ENCODE data around the gene TIAM1.

Gene TIAM1

GRCh38 chr21:31190516-31190915, 153.5 kb downstream of the TIAM1 start:
- Histone ChIP-seq H3K27me3 (replicated peaks; ENCODE audit: control insufficient read depth, insufficient read depth, low read length) (no peaks in the 10 kb centered on the region), H3K36me3 (ENCODE audit: control insufficient read depth, insufficient read depth, low read length) (no peaks in the 10 kb centered on the region), H3K4me3 (replicated peaks; ENCODE audit: low read depth, low read length) (no peak overlapping the region)
- no peak for DNase-seq (ENCODE audit: extremely low read depth, insufficient read length)
- TF ChIP-seq CTCF (IDR thresholded peaks at IDR 0.05; ENCODE audit: insufficient read depth, low read length, poor library complexity, severe bottlenecking): no peak

GRCh38 chr21:31187499-31187898, 156.6 kb downstream of the TIAM1 start:
- DNase-seq (ENCODE audit: extremely low read depth, insufficient read length): no peak
- no peak for TF ChIP-seq CTCF (IDR thresholded peaks at IDR 0.05; ENCODE audit: insufficient read depth, low read length, poor library complexity, severe bottlenecking)
- Histone ChIP-seq H3K27me3 (replicated peaks; ENCODE audit: control insufficient read depth, insufficient read depth, low read length) (no peaks in the 10 kb centered on the region), H3K4me3 (replicated peaks; ENCODE audit: low read depth, low read length) (no peak overlapping the region), H3K36me3 (ENCODE audit: control insufficient read depth, insufficient read depth, low read length) (no peaks in the 10 kb centered on the region)

- no peak for DNase-seq (ENCODE audit: extremely low read depth, insufficient read length)
- TF ChIP-seq CTCF (IDR thresholded peaks at IDR 0.05; ENCODE audit: insufficient read depth, low read length, poor library complexity, severe bottlenecking): no peak
- Histone ChIP-seq H3K4me3 (replicated peaks; ENCODE audit: low read depth, low read length) (no peak overlapping the region), H3K27me3 (replicated peaks; ENCODE audit: control insufficient read depth, insufficient read depth, low read length) (no peaks in the 10 kb centered on the region), H3K36me3 (ENCODE audit: control insufficient read depth, insufficient read depth, low read length) (no peaks in the 10 kb centered on the region)
Observed at GRCh38 chr21:31186916-31187315, 157.1 kb downstream of the TIAM1 start.

- no peaks in the 10 kb centered on the region for H3K27me3 ChIP-seq (replicated peaks; ENCODE audit: control insufficient read depth, insufficient read depth, low read length)
- no peak for DNase-seq (ENCODE audit: extremely low read depth, insufficient read length)
- no peak for TF ChIP-seq CTCF (IDR thresholded peaks at IDR 0.05; ENCODE audit: insufficient read depth, low read length, poor library complexity, severe bottlenecking)
- no peak overlapping the region for H3K4me3 ChIP-seq (replicated peaks; ENCODE audit: low read depth, low read length)
- H3K36me3 ChIP-seq (ENCODE audit: control insufficient read depth, insufficient read depth, low read length): no peaks in the 10 kb centered on the region
Observed at GRCh38 chr21:31185663-31186062, 158.4 kb downstream of the TIAM1 start.

- no peak for TF ChIP-seq CTCF (IDR thresholded peaks at IDR 0.05; ENCODE audit: insufficient read depth, low read length, poor library complexity, severe bottlenecking)
- Histone ChIP-seq H3K36me3 (ENCODE audit: control insufficient read depth, insufficient read depth, low read length) (no peaks in the 10 kb centered on the region), H3K4me3 (replicated peaks; ENCODE audit: low read depth, low read length) (no peak overlapping the region), H3K27me3 (replicated peaks; ENCODE audit: control insufficient read depth, insufficient read depth, low read length) (no peaks in the 10 kb centered on the region)
- DNase-seq (ENCODE audit: extremely low read depth, insufficient read length): no peak
Observed at GRCh38 chr21:31184876-31185275, 159.2 kb downstream of the TIAM1 start.

- H3K27me3 ChIP-seq (replicated peaks; ENCODE audit: control insufficient read depth, insufficient read depth, low read length): no peaks in the 10 kb centered on the region
- TF ChIP-seq CTCF (IDR thresholded peaks at IDR 0.05; ENCODE audit: insufficient read depth, low read length, poor library complexity, severe bottlenecking): no peak
- H3K4me3 ChIP-seq (replicated peaks; ENCODE audit: low read depth, low read length): no peak overlapping the region
- H3K36me3 ChIP-seq (ENCODE audit: control insufficient read depth, insufficient read depth, low read length): no peaks in the 10 kb centered on the region
- DNase-seq (ENCODE audit: extremely low read depth, insufficient read length): no peak
Observed at GRCh38 chr21:31184459-31184858, 159.6 kb downstream of the TIAM1 start.

Measured in GM06990 (cell line).